HG02970 (cell line): ENCODE results near the gene CRLF3.
"Not testable (repeated sequence)": the region's sequence is repeated elsewhere in the genome, so short reads cannot be mapped to it uniquely, and the experiment has no call there.

Experiments used
- ATAC-seq: cut with Tn5 transposase; IDR thresholded peaks from one replicate; pipeline ENCODE4 v1.9.1; 2021; ENCODE audit warnings: mild to moderate bottlenecking, moderate library complexity, moderate number of reproducible peaks; ENCODE audit not compliant: unreplicated experiment, low FRiP score

CRLF3 gene

GRCh38 chr17:30747621-30748020 is 76.9 kb downstream of the CRLF3 start:
- ATAC-seq = not testable (repeated sequence)

- ATAC-seq = not testable (repeated sequence)
Observed at GRCh38 chr17:30742669-30743068, 81.8 kb downstream of the CRLF3 start.

DNA sequence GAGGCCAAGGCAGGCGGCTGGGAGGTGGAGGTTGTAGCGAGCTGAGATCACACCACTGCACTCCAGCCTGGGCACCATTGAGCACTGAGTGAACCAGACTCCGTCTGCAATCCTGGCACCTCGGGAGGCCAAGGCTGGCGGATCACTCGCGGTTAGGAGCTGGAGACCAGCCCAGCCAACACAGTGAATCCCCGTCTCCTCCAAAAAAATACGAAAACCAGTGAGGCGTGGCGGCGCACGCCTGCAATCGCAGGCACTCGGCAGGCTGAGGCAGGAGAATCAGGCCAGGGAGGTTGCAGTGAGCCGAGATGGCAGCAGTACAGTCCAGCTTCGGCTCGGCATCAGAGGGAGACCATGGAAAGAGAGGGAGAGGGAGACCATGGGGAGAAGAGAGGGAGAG is 88.1 kb downstream of the CRLF3 start:
- not testable (repeated sequence) for ATAC-seq

- ATAC-seq = not testable (repeated sequence)
Observed at GRCh38 chr17:30735644-30736043, 88.8 kb downstream of the CRLF3 start.

DNA sequence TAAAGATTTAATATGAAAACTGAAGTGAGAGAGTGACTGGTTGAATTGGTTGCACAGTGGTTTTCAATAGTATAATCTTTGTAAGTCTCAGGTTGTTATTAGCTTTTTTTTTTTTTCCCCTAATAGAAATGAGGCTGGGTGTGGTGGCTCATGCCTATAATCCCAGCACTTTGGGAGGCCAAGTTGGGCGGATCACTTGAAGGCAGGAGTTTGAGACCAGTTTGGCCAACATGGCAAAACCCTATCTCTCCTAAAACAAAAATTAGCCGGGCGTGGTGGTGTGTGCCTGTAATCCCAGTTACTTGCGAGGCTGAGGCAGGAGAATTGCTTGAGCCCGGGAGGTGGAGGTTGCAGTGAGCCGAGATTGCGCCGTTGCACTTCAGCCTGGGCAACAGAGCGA is 89.3 kb downstream of the CRLF3 start:
- not testable (repeated sequence) for ATAC-seq

DNA sequence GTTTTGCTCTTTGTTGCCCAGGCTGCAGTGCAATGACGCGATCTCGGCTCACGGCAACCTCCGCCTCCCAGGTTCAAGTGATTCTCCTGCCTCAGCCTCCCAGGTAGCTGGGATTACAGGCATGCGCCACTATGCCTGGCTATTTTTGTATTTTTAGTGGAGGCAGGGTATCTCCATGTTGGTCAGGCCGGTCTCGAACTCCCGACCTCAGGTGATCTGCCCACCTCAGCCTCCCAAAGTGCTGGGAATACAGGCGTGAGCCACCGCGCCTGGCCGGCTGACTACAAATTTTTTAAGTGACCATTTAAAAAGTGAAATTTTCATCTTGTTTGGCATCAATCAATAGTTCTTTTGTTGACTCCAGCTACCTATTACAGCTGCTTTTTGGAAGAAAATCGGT is 90.3 kb downstream of the CRLF3 start:
- ATAC-seq = not testable (repeated sequence)
